GM21529 (cell line): ENCODE results near the gene ZBTB1.
"Not testable (repeated sequence)": the region's sequence is repeated elsewhere in the genome, so short reads cannot be mapped to it uniquely, and the experiment has no call there.

Source experiments
- ATAC-seq: cut with Tn5 transposase; IDR thresholded peaks from one replicate; pipeline ENCODE4 v1.9.1; 2021; ENCODE audit not compliant: unreplicated experiment

Gene ZBTB1

GRCh38 chr14:64522591-64523355 lies 18.2 kb downstream of the ZBTB1 start:
- no peak for ATAC-seq

GRCh38 chr14:64525354-64525753 lies 20.8 kb downstream of the ZBTB1 start:
- ATAC-seq = no peak

GRCh38 chr14:64531567-64531966 lies 27.0 kb downstream of the ZBTB1 start:
- no peak for ATAC-seq

- no peak for ATAC-seq
Measured at GRCh38 chr14:64536488-64537245, 32.1 kb downstream of the ZBTB1 start.

- ATAC-seq = peak; percentile 90
Measured at GRCh38 chr14:64540208-64541202, 35.9 kb downstream of the ZBTB1 start, which contains the start of gene HSPA2. HSPA2 (plus strand) TSS chr14:64540741; CDS start chr14:64540850, 109 bp downstream.

- no peak for ATAC-seq
Measured at GRCh38 chr14:64541261-64541971, 36.8 kb downstream of the ZBTB1 start.

- ATAC-seq = no peak
Measured at GRCh38 chr14:64541972-64542835, 37.6 kb downstream of the ZBTB1 start.

- no peak for ATAC-seq
Measured at GRCh38 chr14:64542836-64543201, 38.2 kb downstream of the ZBTB1 start.

GRCh38 chr14:64544607-64545312 lies 40.2 kb downstream of the ZBTB1 start:
- no peak for ATAC-seq

GRCh38 chr14:64549016-64549415 lies 44.4 kb downstream of the ZBTB1 start:
- no peak for ATAC-seq

GRCh38 chr14:64549791-64550620 lies 45.4 kb downstream of the ZBTB1 start, which contains the start of gene PPP1R36:
PPP1R36 (plus strand) TSS chr14:64549961; CDS start chr14:64549998, 37 bp downstream.
- no peak for ATAC-seq

GRCh38 chr14:64550621-64551333 lies 46.2 kb downstream of the ZBTB1 start:
- no peak for ATAC-seq

GRCh38 chr14:64554556-64554955 lies 50.0 kb downstream of the ZBTB1 start:
- no peak for ATAC-seq

GRCh38 chr14:64556526-64556925 lies 52.0 kb downstream of the ZBTB1 start:
- ATAC-seq = no peak

GRCh38 chr14:64558216-64558615 lies 53.6 kb downstream of the ZBTB1 start:
- ATAC-seq = not testable (repeated sequence)

- ATAC-seq = no peak
Measured at GRCh38 chr14:64561631-64562030, 57.1 kb downstream of the ZBTB1 start.

- no peak for ATAC-seq
Measured at GRCh38 chr14:64562436-64562835, 57.9 kb downstream of the ZBTB1 start.
